Measurements from ENCODE around the gene SIRT3. TPM values are rescaled to one million over a fixed set of nuclear protein-coding genes. Genes with fewer than 3 reads are reported as not detected.
"Not testable (repeated sequence)": the region's sequence is repeated elsewhere in the genome, so short reads cannot be mapped to it uniquely, and the experiment has no call there.

Gene SIRT3
- total RNA-seq, 2 experiments from 2014 or later: 11.3 to 12.7 TPM

GRCh38 chr11:279966-280705 is 44.0 kb upstream of the SIRT3 start:
- Mint-ChIP-seq H3K36me3 (ENCODE audit: low read depth) (peaks cover 59% of the 10 kb centered on the region), H3K4me3 (peak overlapping the region; percentile 76), H3K4me1 (peaks cover 55% of the 10 kb centered on the region), H3K9me3 (peaks cover 14% of the 10 kb centered on the region), H3K27ac (peak overlapping the region; percentile 86), H3K27me3 (peaks cover 56% of the 10 kb centered on the region)
- ChIA-PET CTCF (interaction anchor here (0.5 to 3.9 kb wide), 7 partner anchors 9 to 239 kb away, joined by 3 to 15 read pairs (median 3); no protein-coding TSS in a partner anchor), POLR2A (interaction anchor here (0.5 to 1.1 kb wide), 2 partner anchors 30 to 38 kb away, joined by 3 to 4 read pairs; no protein-coding TSS in a partner anchor)
- peak; percentile 56 for DNase-seq

GRCh38 chr11:279040-279965 is 43.2 kb upstream of the SIRT3 start:
- peaks cover 59% of the 10 kb centered on the region for H3K36me3 Mint-ChIP-seq (ENCODE audit: low read depth)
- H3K27ac Mint-ChIP-seq: peak overlapping the region; percentile 88
- peaks cover 60% of the 10 kb centered on the region for H3K27me3 Mint-ChIP-seq
- POLR2A ChIA-PET: interaction anchor here (0.5 to 1.0 kb wide), 2 partner anchors 11 to 31 kb away, joined by 3 read pairs; no protein-coding TSS in a partner anchor
- CTCF ChIA-PET: interaction anchor here (0.9 to 3.9 kb wide), 4 partner anchors 8 to 28 kb away, joined by 4 to 15 read pairs (median 7); no protein-coding TSS in a partner anchor
- peaks cover 53% of the 10 kb centered on the region for H3K4me1 Mint-ChIP-seq
- DNase-seq: no peak
- H3K9me3 Mint-ChIP-seq: peaks cover 14% of the 10 kb centered on the region
- peak overlapping the region; percentile 73 for H3K4me3 Mint-ChIP-seq

GRCh38 chr11:278001-278951 is 42.1 kb upstream of the SIRT3 start, which contains the start of gene NLRP6:
TSS of gene NLRP6 (plus strand) at chr11:278407. CDS start at chr11:278570, 163 bp downstream.
- CTCF ChIA-PET: interaction anchor here (0.8 to 3.9 kb wide), 5 partner anchors 9 to 67 kb away, joined by 3 to 15 read pairs (median 5); no protein-coding TSS in a partner anchor
- Mint-ChIP-seq H3K4me1 (peaks cover 48% of the 10 kb centered on the region), H3K27ac (peak within 1 kb of the TSS; percentile 88)

GRCh38 chr11:276219-276618 is 40.1 kb upstream of the SIRT3 start:
- Mint-ChIP-seq H3K9me3 (peaks cover 14% of the 10 kb centered on the region), H3K27ac (no peak overlapping the region), H3K27me3 (peaks cover 44% of the 10 kb centered on the region), H3K4me1 (peaks cover 32% of the 10 kb centered on the region), H3K4me3 (no peak overlapping the region), H3K36me3 (ENCODE audit: low read depth) (peaks cover 35% of the 10 kb centered on the region)
- ChIA-PET CTCF (interaction anchor here (0.7 to 1.1 kb wide), 2 partner anchors 26 to 243 kb away, joined by 3 read pairs; no protein-coding TSS in a partner anchor), POLR2A (no interaction called here)
- DNase-seq: no peak

More at GRCh38 chr11:278001-278951, 42.1 kb upstream of the SIRT3 start, which contains the start of gene NLRP6:
- no peak for DNase-seq
- peaks cover 61% of the 10 kb centered on the region for H3K27me3 Mint-ChIP-seq
- peaks cover 14% of the 10 kb centered on the region for H3K9me3 Mint-ChIP-seq
- POLR2A ChIA-PET: interaction anchor here (1.0 kb wide), 1 partner anchor 10 kb away, joined by 3 read pairs; no protein-coding TSS in a partner anchor
- peaks cover 53% of the 10 kb centered on the region for H3K36me3 Mint-ChIP-seq (ENCODE audit: low read depth)
- peak within 1 kb of the TSS; percentile 73 for H3K4me3 Mint-ChIP-seq

GRCh38 chr11:272931-273198 is 36.7 kb upstream of the SIRT3 start:
- DNase-seq: no peak
- peaks cover 36% of the 10 kb centered on the region for H3K36me3 Mint-ChIP-seq (ENCODE audit: low read depth)
- POLR2A ChIA-PET: no interaction called here
- H3K4me1 Mint-ChIP-seq: peaks cover 43% of the 10 kb centered on the region
- CTCF ChIA-PET: no interaction called here
- no peak overlapping the region for H3K27ac Mint-ChIP-seq
- peaks cover 32% of the 10 kb centered on the region for H3K27me3 Mint-ChIP-seq
- no peak overlapping the region for H3K4me3 Mint-ChIP-seq
- peaks cover 14% of the 10 kb centered on the region for H3K9me3 Mint-ChIP-seq

GRCh38 chr11:272195-272930 is 36.2 kb upstream of the SIRT3 start:
- Mint-ChIP-seq H3K4me3 (no peak overlapping the region), H3K9me3 (peaks cover 11% of the 10 kb centered on the region), H3K27me3 (peaks cover 29% of the 10 kb centered on the region), H3K27ac (no peak overlapping the region), H3K36me3 (ENCODE audit: low read depth) (peaks cover 34% of the 10 kb centered on the region), H3K4me1 (peaks cover 42% of the 10 kb centered on the region)
- CTCF ChIA-PET: interaction anchor here (0.7 to 1.2 kb wide), 2 partner anchors 22 to 90 kb away, joined by 3 read pairs; no protein-coding TSS in a partner anchor
- no peak for DNase-seq
- POLR2A ChIA-PET: no interaction called here

- no peak overlapping the region for H3K4me3 Mint-ChIP-seq
- CTCF ChIA-PET: interaction anchor here (1.1 to 1.2 kb wide), 2 partner anchors 10 to 21 kb away, joined by 3 read pairs; no protein-coding TSS in a partner anchor
- peaks cover 5% of the 10 kb centered on the region for H3K9me3 Mint-ChIP-seq
- peaks cover 22% of the 10 kb centered on the region for H3K27me3 Mint-ChIP-seq
- POLR2A ChIA-PET: no interaction called here
- H3K36me3 Mint-ChIP-seq (ENCODE audit: low read depth): peaks cover 24% of the 10 kb centered on the region
- peak overlapping the region; percentile 25 for H3K27ac Mint-ChIP-seq
- peaks cover 40% of the 10 kb centered on the region for H3K4me1 Mint-ChIP-seq
- DNase-seq: no peak
Observed at GRCh38 chr11:271319-271715, 35.2 kb upstream of the SIRT3 start.

- Mint-ChIP-seq H3K4me3 (no peak overlapping the region), H3K27me3 (peaks cover 17% of the 10 kb centered on the region), H3K4me1 (peaks cover 40% of the 10 kb centered on the region), H3K9me3 (no peaks in the 10 kb centered on the region), H3K27ac (peak overlapping the region; percentile 98), H3K36me3 (ENCODE audit: low read depth) (peaks cover 19% of the 10 kb centered on the region)
- DNase-seq: no peak
- ChIA-PET CTCF (interaction anchor here (1.1 to 1.2 kb wide), 2 partner anchors 10 to 20 kb away, joined by 3 read pairs; no protein-coding TSS in a partner anchor), POLR2A (no interaction called here)
Observed at GRCh38 chr11:270451-271318, 34.5 kb upstream of the SIRT3 start.

GRCh38 chr11:269146-269890 is 33.2 kb upstream of the SIRT3 start:
- CTCF ChIA-PET: interaction anchor here (1.0 to 2.3 kb wide), 3 partner anchors 18 to 249 kb away, joined by 3 to 7 read pairs (median 6); no protein-coding TSS in a partner anchor
- H3K4me1 Mint-ChIP-seq: peaks cover 40% of the 10 kb centered on the region
- H3K27ac Mint-ChIP-seq: peak overlapping the region; percentile 98
- peaks cover 19% of the 10 kb centered on the region for H3K36me3 Mint-ChIP-seq (ENCODE audit: low read depth)
- peaks cover 8% of the 10 kb centered on the region for H3K27me3 Mint-ChIP-seq
- no peaks in the 10 kb centered on the region for H3K9me3 Mint-ChIP-seq
- peak; percentile 73 for DNase-seq
- POLR2A ChIA-PET: no interaction called here
- H3K4me3 Mint-ChIP-seq: peak overlapping the region; percentile 78

GRCh38 chr11:268716-269145 is 32.6 kb upstream of the SIRT3 start:
- H3K4me1 Mint-ChIP-seq: peaks cover 40% of the 10 kb centered on the region
- H3K27ac Mint-ChIP-seq: peak overlapping the region; percentile 98
- peak; percentile 81 for DNase-seq
- H3K27me3 Mint-ChIP-seq, H3K9me3 Mint-ChIP-seq: not testable (repeated sequence)
- ChIA-PET POLR2A (interaction anchor here (1.1 kb wide), 1 partner anchor 10 kb away, joined by 3 read pairs; no protein-coding TSS in a partner anchor), CTCF (interaction anchor here (0.7 to 2.3 kb wide), 7 partner anchors 11 to 250 kb away, joined by 3 to 7 read pairs (median 4); no protein-coding TSS in a partner anchor)
- peaks cover 19% of the 10 kb centered on the region for H3K36me3 Mint-ChIP-seq (ENCODE audit: low read depth)
- H3K4me3 Mint-ChIP-seq: peak overlapping the region; percentile 78

Data from activated CD4-positive, alpha-beta T cell treated with anti-CD3 and anti-CD28 coated beads, Interleukin-2, amount 10 ng/mL, durations not matched to agents 7 days and 5 days (primary cell).